IMR-90 (cell line): ENCODE data around the gene CLNS1A. TPM values are rescaled to one million over a fixed set of nuclear protein-coding genes. Genes with fewer than 3 reads are reported as not detected.

ENCODE experiments used
- ATAC-seq: fragments of 200-7000 bp; cut with Tn5 transposase; 2 replicates; pipeline ENCODE4 v1.9.1; 2020; ENCODE audit warnings: low read depth, mild to moderate bottlenecking, moderate library complexity
- Bru-seq: library from RNA; stranded (reverse); fragments of 400-500 nt; gene quantifications from one replicate; lab custom pipeline; 2021; lab: Mats Ljungman, UMichigan
- BruChase-seq, 2 experiments: library from RNA; stranded (reverse); fragments of 400-500 nt; gene quantifications; one replicate each; lab custom pipeline; 2021; lab: Mats Ljungman, UMichigan
- BruUV-seq: library from RNA; stranded (reverse); fragments of 400-500 nt; replicated peaks from 2 replicates; lab custom pipeline; 2021; lab: Mats Ljungman, UMichigan
- CTCF ChIA-PET: fragments of 300-600 bp; formaldehyde crosslinking; extraction: SDS; loops from one replicate; lab custom pipeline; 2021; ENCODE audit warnings: antibody characterized with exemption; lab: Yijun Ruan, JAX
- POLR2A ChIA-PET: fragments of 300-600 bp; sonication (Branson Sonifier 250); formaldehyde crosslinking; loops from one replicate; lab custom pipeline; 2022; ENCODE audit warnings: antibody characterized with exemption; ENCODE audit not compliant: unreplicated experiment; lab: Charles Lee
- DNase-seq: peaks from one replicate; pipeline ENCODE4 v3.0.0; 2013
- H2AFZ ChIP-seq: replicated peaks from 2 replicates; pipeline ENCODE3; 2013; ENCODE audit warnings: low read length, mild to moderate bottlenecking; ENCODE audit not compliant: poor library complexity
- H2AK5ac ChIP-seq: 2 replicates; pipeline ENCODE4 v1.6.1; 2013; ENCODE audit warnings: low read depth, low read length, inconsistent platforms
- H2AK9ac ChIP-seq: replicated peaks from 2 replicates; pipeline ENCODE3; 2013; ENCODE audit warnings: mild to moderate bottlenecking, low read depth, low read length, moderate library complexity; ENCODE audit not compliant: poor library complexity
- H2BK120ac ChIP-seq: 2 replicates; pipeline ENCODE4 v1.6.1; 2013; ENCODE audit warnings: low read depth, low read length, inconsistent platforms
- H2BK15ac ChIP-seq: 3 replicates; pipeline ENCODE4 v1.6.1; 2013; ENCODE audit warnings: low read depth, low read length, inconsistent platforms
- H2BK20ac ChIP-seq: 2 replicates; pipeline ENCODE4 v1.6.1; 2013; ENCODE audit warnings: low read depth, mild to moderate bottlenecking, inconsistent platforms, low read length, moderate library complexity
- H2BK5ac ChIP-seq: 2 replicates; pipeline ENCODE4 v1.6.1; 2013; ENCODE audit warnings: mild to moderate bottlenecking, low read depth, low read length, inconsistent platforms; ENCODE audit not compliant: poor library complexity, severe bottlenecking
- H3K14ac ChIP-seq: replicated peaks from 2 replicates; pipeline ENCODE4 v1.6.1; 2013; ENCODE audit warnings: low read depth, low read length, inconsistent platforms
- H3K18ac ChIP-seq: 2 replicates; pipeline ENCODE4 v1.6.1; 2013; ENCODE audit warnings: low read depth, low read length, control low read depth
- H3K23ac ChIP-seq: 2 replicates; pipeline ENCODE4 v1.6.1; 2013; ENCODE audit warnings: low read depth, low read length, inconsistent platforms
- H3K27ac ChIP-seq: 2 replicates; pipeline ENCODE4 v1.5.1; 2013; ENCODE audit warnings: mild to moderate bottlenecking, control low read depth, low read length; ENCODE audit not compliant: insufficient read depth
- H3K27me3 ChIP-seq: 2 replicates; pipeline ENCODE4 v1.6.1; 2013; ENCODE audit warnings: low read length; ENCODE audit not compliant: control insufficient read depth, insufficient read depth
- H3K36me3 ChIP-seq: 2 replicates; pipeline ENCODE4 v1.6.1; 2013; ENCODE audit warnings: low read length, mixed read lengths; ENCODE audit not compliant: control insufficient read depth, insufficient read depth
- H3K4ac ChIP-seq: 2 replicates; pipeline ENCODE4 v1.6.1; 2013; ENCODE audit warnings: low read depth, low read length, inconsistent platforms
- H3K4me1 ChIP-seq: 2 replicates; pipeline ENCODE4 v1.6.1; 2013; ENCODE audit warnings: low read length, mixed read lengths; ENCODE audit not compliant: control insufficient read depth, insufficient read depth
- H3K4me2 ChIP-seq: 2 replicates; pipeline ENCODE4 v1.6.1; 2013; ENCODE audit warnings: low read depth, mild to moderate bottlenecking, control low read depth, low read length, moderate library complexity
- H3K4me3 ChIP-seq: 2 replicates; pipeline ENCODE4 v1.5.1; 2013; ENCODE audit warnings: low read depth, mild to moderate bottlenecking, control low read depth, low read length, moderate library complexity; ENCODE audit not compliant: insufficient read depth
- H3K56ac ChIP-seq: 2 replicates; pipeline ENCODE4 v1.6.1; 2013; ENCODE audit warnings: low read length, inconsistent platforms; ENCODE audit not compliant: insufficient read depth; ENCODE audit errors: extremely low read depth
- H3K79me1 ChIP-seq, 2 experiments: 2 replicates each; pipeline ENCODE4 v1.6.1; 2013; ENCODE audit warnings: low read length in 2 of 2, inconsistent platforms in 1 of 2, low read depth in 1 of 2
- H3K9ac ChIP-seq: 2 replicates; pipeline ENCODE4 v1.6.1; 2013; ENCODE audit warnings: low read depth, low read length, control low read depth
- H3K9me1 ChIP-seq: 2 replicates; pipeline ENCODE4 v1.6.1; 2013; ENCODE audit warnings: low read length, inconsistent platforms; ENCODE audit not compliant: insufficient read depth
- H3K9me3 ChIP-seq: 2 replicates; pipeline ENCODE4 v1.6.1; 2013; ENCODE audit warnings: low read length; ENCODE audit not compliant: control insufficient read depth, insufficient read depth
- H4K20me1 ChIP-seq: 2 replicates; pipeline ENCODE4 v1.6.1; 2013; ENCODE audit warnings: low read length, inconsistent platforms; ENCODE audit not compliant: insufficient read depth
- H4K5ac ChIP-seq: 2 replicates; pipeline ENCODE4 v1.6.1; 2013; ENCODE audit warnings: mild to moderate bottlenecking, low read depth, low read length, control low read depth
- H4K8ac ChIP-seq, 2 experiments: 2 replicates each; pipeline ENCODE4 v1.6.1; 2013; ENCODE audit warnings: low read depth in 2 of 2, low read length in 2 of 2, control low read depth in 1 of 2, inconsistent platforms in 1 of 2
- H4K91ac ChIP-seq: 2 replicates; pipeline ENCODE4 v1.6.1; 2013; ENCODE audit warnings: low read depth, low read length, inconsistent platforms; ENCODE audit not compliant: insufficient read depth
- ELK1 ChIP-seq: fragments of 150-350 bp; IDR thresholded peaks from 2 replicates; pipeline ENCODE4 v1.6.1; 2016; ENCODE audit warnings: low read depth, mild to moderate bottlenecking, low read length, moderate library complexity, borderline replicate concordance
- FOS ChIP-seq: fragments of 150-350 bp; IDR thresholded peaks from 2 replicates; pipeline ENCODE4 v1.6.1; 2016; ENCODE audit warnings: low read depth, low read length
- MAZ ChIP-seq: IDR thresholded peaks from 2 replicates; pipeline ENCODE4 v1.6.1; 2012; ENCODE audit warnings: low read depth, mild to moderate bottlenecking, low read length, improper control_type of control experiment, moderate library complexity, borderline replicate concordance
- MXI1 ChIP-seq: IDR thresholded peaks from 2 replicates; pipeline ENCODE4 v1.6.1; 2012; ENCODE audit warnings: low read depth, mild to moderate bottlenecking, low read length, moderate library complexity, borderline replicate concordance
- NFE2L2 ChIP-seq: fragments of 150-350 bp; IDR thresholded peaks from 2 replicates; pipeline ENCODE4 v1.6.1; 2016; ENCODE audit warnings: low read depth, mild to moderate bottlenecking, low read length
- POLR2A ChIP-seq: IDR thresholded peaks from 2 replicates; pipeline ENCODE4 v1.6.1; 2012; ENCODE audit warnings: mild to moderate bottlenecking, low read depth, low read length
- RAD21 ChIP-seq: IDR thresholded peaks from 2 replicates; pipeline ENCODE4 v1.6.1; 2012; ENCODE audit warnings: low read length, improper control_type of control experiment
- WGBS, 2 experiments: methylation state at CpG; one replicate each; pipeline versions ENCODE4 v1.1.5 to v1.1.7; 2013; ENCODE audit warnings: missing lambda C conversion rate in 2 of 2; ENCODE audit not compliant: insufficient read length in 1 of 2; ENCODE audit errors: extremely low coverage in 2 of 2; 5-methylcytosine and 5-hydroxymethylcytosine counted together
- dilution Hi-C: fragments of 300-500 bp; cut with HindIII; formaldehyde crosslinking; loops from one replicate; pipeline ENCODE4 v1.14.3; 2018; ENCODE audit warnings: low sequenced_read_pairs; ENCODE audit not compliant: unreplicated experiment
- in situ Hi-C: fragments of 300-500 bp; cut with MboI; formaldehyde crosslinking; loops from 3 replicates; pipeline ENCODE4 v1.14.3; 2019; ENCODE audit warnings: low sequenced_read_pairs, inconsistent platforms, mixed read lengths
- intact Hi-C: fragments of 100-400 bp; cut with micrococcal nuclease; formaldehyde crosslinking; loops from 2 replicates; pipeline ENCODE4 v1.10.0; 2022
- long read RNA-seq: library from polyadenylated mRNA; unstranded; transcript quantifications from one replicate; pipeline ENCODE4 v2.0.0, GENCODE V29; 2021; ENCODE audit not compliant: unreplicated experiment
- polyA plus RNA-seq, 3 experiments: library from polyadenylated mRNA; depleted of rRNA; stranded (reverse); fragments of >200 nt; gene quantifications; 2 replicates each; pipeline ENCODE4 v1.2.3, GENCODE V29; 2012; ENCODE audit warnings: low replicate concordance in 1 of 3
- total RNA-seq: library from RNA; depleted of rRNA; stranded (reverse); fragments of >200 nt; gene quantifications from 2 replicates; pipeline ENCODE4 v1.2.3, GENCODE V29; 2012; rRNA removed

Gene CLNS1A
- total RNA-seq (66.7 and 188 TPM in 2 replicates), polyA plus RNA-seq (2012; rRNA removed) (88.0 and 97.0 TPM in 2 replicates), Bru-seq, nascent RNA (percentile 81 among the genes with signal in this experiment), BruChase-seq, experiment 1, labeled RNA remaining after a 6-hour chase (percentile 91 among the genes with signal in this experiment), BruChase-seq, experiment 2, labeled RNA remaining after a 2-hour chase (percentile 84 among the genes with signal in this experiment)
- 16.0 and 24.9 TPM in 2 replicates for polyA plus RNA-seq (2012; cell fraction: cytosol; rRNA removed)
- polyA plus RNA-seq (2012; cell fraction: nucleus; rRNA removed; ENCODE audit: low replicate concordance) = 9.7 and 42.8 TPM in 2 replicates
- long read RNA-seq, transcript CLNS1A-204 (7 exons, 2,993 nt) = major isoform, 75 of 102 reads
- long read RNA-seq, partial matches to known transcripts = 1 of 102 reads
- long read RNA-seq, other reads (novel, unspliced or antisense) = 25 of 102 reads

- WGBS, 2 experiments = 0% methylated on average over 11 of the region's 41 CpGs; no CpG with 5 or more reads in 1 of the 2 experiments
- ChIA-PET CTCF (no interaction called here), POLR2A (interaction anchor here (0.7 kb wide), 1 partner anchor 145 kb away, joined by 3 read pairs; no protein-coding TSS in a partner anchor)
- Histone ChIP-seq H3K9me3 (no peaks in the 10 kb centered on the region), H3K27me3 (no peaks in the 10 kb centered on the region), H2BK120ac (peak within 1 kb of the TSS; percentile 83), H3K23ac (peak within 1 kb of the TSS; percentile 92), H3K9ac (peak within 1 kb of the TSS; percentile 93), H3K18ac (peak within 1 kb of the TSS; percentile 81), H3K14ac (peak within 1 kb of the TSS; percentile 100), H3K27ac (peak within 1 kb of the TSS; percentile 89), H3K56ac (peak within 1 kb of the TSS; percentile 92), H3K9me1 (peaks cover 7% of the 10 kb centered on the region), H4K8ac (peak within 1 kb of the TSS; percentile 98 to 100), H4K20me1 (no peaks in the 10 kb centered on the region), H4K5ac (peak within 1 kb of the TSS; percentile 92), H2AK5ac (peak within 1 kb of the TSS; percentile 65), H2BK5ac (peak within 1 kb of the TSS; percentile 96), H3K4ac (peak within 1 kb of the TSS; percentile 93), H3K4me1 (peaks cover 5% of the 10 kb centered on the region), H2AFZ (peak within 1 kb of the TSS; percentile 99), H4K91ac (peak within 1 kb of the TSS; percentile 93), H2BK15ac (peak within 1 kb of the TSS; percentile 33; the same call in 1 of the 3 replicates), H3K4me3 (peak within 1 kb of the TSS; percentile 91), H3K79me1 (peaks cover 6 to 34% of the 10 kb centered on the region in 2 experiments; a peak in 3 of 4 replicates), H2BK20ac (0 out of 2 replicates have a peak within 1 kb of the TSS, but pooled peaks have one; percentile 52), H3K36me3 (no peaks in the 10 kb centered on the region; the same call in 1 of the 2 replicates), H2AK9ac (peak within 1 kb of the TSS; percentile 97), H3K4me2 (peak within 1 kb of the TSS; percentile 99)
- no TSS peak for BruUV-seq
- ATAC-seq (peak; percentile 98), DNase-seq (peak; percentile 85)
- intact Hi-C loops = no loop called here
- TF ChIP-seq POLR2A = peak; percentile 72
- peak; percentile 25; the same call in 1 of the 2 replicates for TF ChIP-seq RAD21
- no peak for TF ChIP-seq NFE2L2
- TF ChIP-seq MAZ = peak; percentile 74; the same call in 1 of the 2 replicates
- no peak for TF ChIP-seq ELK1
- TF ChIP-seq FOS = no peak
- TF ChIP-seq MXI1 = peak; percentile 93
- dilution Hi-C loops = no loop called here
- in situ Hi-C loops = no loop called here
Observed at GRCh38 chr11:77637345-77638165, at the start of gene CLNS1A. Gene CLNS1A (minus strand): TSS chr11:77637794. CDS start chr11:77637714, 80 bp downstream.
